Measurements from ENCODE around the gene ZBTB20.

ZBTB20 gene

DNA sequence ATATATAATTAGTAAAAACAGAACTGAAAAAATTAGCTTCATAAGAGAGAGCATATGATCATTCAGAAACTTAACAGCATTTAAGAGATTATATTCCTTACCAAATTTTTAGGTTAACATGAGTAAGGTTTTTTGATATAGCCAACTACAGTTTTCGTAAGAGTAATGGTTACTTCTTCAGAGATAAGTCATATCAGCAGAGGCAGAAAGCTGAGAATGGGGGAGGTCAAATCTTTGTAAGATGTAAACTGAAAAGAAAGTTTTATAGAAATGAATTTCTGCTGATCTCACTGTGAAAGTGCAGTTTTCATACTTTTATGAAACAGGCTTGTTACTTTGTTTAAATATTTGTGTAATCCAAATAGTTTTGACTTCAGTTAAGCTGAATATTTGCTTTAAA, 193.3 kb downstream of the ZBTB20 start:
- no peak overlapping the region for H3K27ac ChIP-seq
- CTCF ChIA-PET = interaction anchor here (0.5 kb wide), 1 partner anchor 258 kb away, joined by 5 read pairs; no protein-coding TSS in a partner anchor
- POLR2A ChIA-PET (ENCODE audit: low non-redundant PET) = no interaction called here
- TF ChIP-seq, protein P1, sequence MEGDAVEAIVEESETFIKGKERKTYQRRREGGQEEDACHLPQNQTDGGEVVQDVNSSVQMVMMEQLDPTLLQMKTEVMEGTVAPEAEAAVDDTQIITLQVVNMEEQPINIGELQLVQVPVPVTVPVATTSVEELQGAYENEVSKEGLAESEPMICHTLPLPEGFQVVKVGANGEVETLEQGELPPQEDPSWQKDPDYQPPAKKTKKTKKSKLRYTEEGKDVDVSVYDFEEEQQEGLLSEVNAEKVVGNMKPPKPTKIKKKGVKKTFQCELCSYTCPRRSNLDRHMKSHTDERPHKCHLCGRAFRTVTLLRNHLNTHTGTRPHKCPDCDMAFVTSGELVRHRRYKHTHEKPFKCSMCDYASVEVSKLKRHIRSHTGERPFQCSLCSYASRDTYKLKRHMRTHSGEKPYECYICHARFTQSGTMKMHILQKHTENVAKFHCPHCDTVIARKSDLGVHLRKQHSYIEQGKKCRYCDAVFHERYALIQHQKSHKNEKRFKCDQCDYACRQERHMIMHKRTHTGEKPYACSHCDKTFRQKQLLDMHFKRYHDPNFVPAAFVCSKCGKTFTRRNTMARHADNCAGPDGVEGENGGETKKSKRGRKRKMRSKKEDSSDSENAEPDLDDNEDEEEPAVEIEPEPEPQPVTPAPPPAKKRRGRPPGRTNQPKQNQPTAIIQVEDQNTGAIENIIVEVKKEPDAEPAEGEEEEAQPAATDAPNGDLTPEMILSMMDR (conservative IDR thresholded peaks at IDR 0.05; ENCODE audit: low read depth) = no peak
- DNase-seq (ENCODE audit: low spot score) = no peak

GRCh38 chr3:114953215-114953799, 193.8 kb downstream of the ZBTB20 start:
- DNase-seq (ENCODE audit: low spot score) = no peak
- H3K27ac ChIP-seq = no peak overlapping the region
- POLR2A ChIA-PET (ENCODE audit: low non-redundant PET) = no interaction called here
- CTCF ChIA-PET = interaction anchor here (0.5 kb wide), 1 partner anchor 258 kb away, joined by 5 read pairs; no protein-coding TSS in a partner anchor
- TF ChIP-seq, protein P1 (conservative IDR thresholded peaks at IDR 0.05; ENCODE audit: low read depth) = no peak

DNA sequence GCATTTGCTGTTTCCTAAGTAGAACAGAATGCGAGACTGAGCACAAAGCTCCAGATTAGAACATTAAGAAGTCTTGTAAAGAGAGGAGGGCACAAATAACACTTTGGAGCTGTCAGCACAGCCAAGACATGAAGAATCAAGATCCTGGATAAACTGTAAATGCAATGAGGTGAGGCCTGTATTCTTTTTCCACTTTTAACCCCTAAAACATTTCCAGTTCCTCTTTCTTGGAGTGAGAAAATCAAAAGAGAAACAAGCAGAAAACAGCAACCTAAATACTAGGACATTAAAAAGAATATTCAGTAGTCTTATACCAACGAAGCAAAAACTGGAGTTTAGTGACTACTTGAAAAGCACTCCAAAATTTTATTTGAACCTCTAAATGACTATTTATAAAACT, 204.3 kb downstream of the ZBTB20 start:
- H3K27ac ChIP-seq = no peak overlapping the region
- CTCF ChIA-PET = interaction anchor here (0.6 kb wide), 1 partner anchor 13 kb away, joined by 3 read pairs; no protein-coding TSS in a partner anchor
- TF ChIP-seq, protein P1 (conservative IDR thresholded peaks at IDR 0.05; ENCODE audit: low read depth) = no peak
- POLR2A ChIA-PET (ENCODE audit: low non-redundant PET) = no interaction called here
- DNase-seq (ENCODE audit: low spot score) = no peak

- TF ChIP-seq, protein P1 (conservative IDR thresholded peaks at IDR 0.05; ENCODE audit: low read depth) = no peak
- CTCF ChIA-PET = no interaction called here
- POLR2A ChIA-PET (ENCODE audit: low non-redundant PET) = no interaction called here
- DNase-seq (ENCODE audit: low spot score) = no peak
- H3K27ac ChIP-seq = no peak overlapping the region
Observed at GRCh38 chr3:114941626-114942309, 205.3 kb downstream of the ZBTB20 start.

DNA sequence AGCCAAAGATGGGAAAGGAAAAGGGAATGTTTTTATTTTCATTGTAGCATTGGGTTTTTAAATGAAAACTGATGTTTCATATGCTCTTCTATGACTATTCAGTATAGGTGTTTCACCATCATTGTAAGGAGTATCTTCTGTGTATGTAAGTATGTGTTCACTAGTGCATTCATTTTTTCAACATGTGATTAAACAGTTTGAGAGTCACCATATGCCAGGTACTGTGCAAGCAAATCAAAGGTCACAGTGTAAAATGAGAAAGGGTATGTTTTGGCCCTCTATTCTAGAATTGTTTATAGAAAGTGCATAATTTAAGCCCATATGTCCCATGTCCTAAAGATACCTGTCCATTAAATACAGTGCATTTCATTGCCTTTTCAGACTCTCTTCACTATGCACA, 207.2 kb downstream of the ZBTB20 start:
- no peak overlapping the region for H3K27ac ChIP-seq
- ChIA-PET CTCF (no interaction called here), POLR2A (ENCODE audit: low non-redundant PET) (no interaction called here)
- TF ChIP-seq, protein P1 (conservative IDR thresholded peaks at IDR 0.05; ENCODE audit: low read depth) = no peak
- no peak for DNase-seq (ENCODE audit: low spot score)

DNA sequence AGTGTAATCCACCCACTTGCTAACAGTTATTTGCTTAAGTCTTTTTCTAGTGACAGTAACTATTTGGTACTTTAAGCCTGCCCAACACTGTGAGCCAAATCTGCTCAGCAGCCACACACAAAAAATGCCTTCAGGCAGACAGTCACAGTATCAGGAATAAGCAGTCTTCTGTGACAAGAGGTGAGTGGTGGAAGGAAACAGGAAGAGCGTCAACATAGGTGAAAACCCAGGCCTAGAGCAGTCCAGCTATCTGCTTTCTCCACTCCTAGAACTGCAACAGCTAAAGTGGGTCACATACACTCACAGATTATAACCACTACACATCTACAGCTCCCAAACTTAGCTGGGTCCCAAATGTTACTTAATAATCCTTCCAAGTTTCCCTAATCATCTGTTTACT, 213.7 kb downstream of the ZBTB20 start:
- ChIA-PET CTCF (no interaction called here), POLR2A (ENCODE audit: low non-redundant PET) (no interaction called here)
- DNase-seq (ENCODE audit: low spot score) = no peak
- TF ChIP-seq, protein P1 (conservative IDR thresholded peaks at IDR 0.05; ENCODE audit: low read depth) = no peak
- H3K27ac ChIP-seq = no peak overlapping the region

Data from RWPE1 (cell line).